Gastroesophageal sphincter (tissue), 4 donors: Measurements from ENCODE around the gene PRDM1. TPM values are rescaled to one million over a fixed set of nuclear protein-coding genes. Genes with fewer than 3 reads are reported as not detected.

Experiments
- ATAC-seq: fragments of 150-250 bp; one replicate; pipeline ENCODE4 v1.9.1; 2016; ENCODE audit warnings: mild to moderate bottlenecking, moderate library complexity
- H3K27ac ChIP-seq, 4 donors: fragments of 200-600 bp; sonication (generic) in 3 of 4; 1 replicate in 3 of 4; 2 replicates in 1 of 4; pipeline ENCODE4 v1.5.1; 2016 to 2019
- H3K27me3 ChIP-seq: fragments of 200-600 bp; sonication (generic); one replicate; pipeline ENCODE4 v1.5.1; 2019
- H3K36me3 ChIP-seq, 2 donors: fragments of 200-600 bp; sonication (generic); one replicate each; pipeline ENCODE4 v1.5.1; 2019; ENCODE audit warnings: control low read depth in 1 of 2
- H3K4me1 ChIP-seq, 3 donors: fragments of 200-600 bp; sonication (generic); 1 replicate in 2 of 3; 2 replicates in 1 of 3; pipeline ENCODE4 v1.5.1; 2016 to 2019; ENCODE audit warnings: control low read depth in 2 of 3
- H3K4me3 ChIP-seq, 2 donors: fragments of 200-600 bp; sonication (generic); one replicate each; pipeline ENCODE4 v1.5.1; 2019; ENCODE audit warnings: mild to moderate bottlenecking in 1 of 2, moderate library complexity in 1 of 2
- H3K9me3 ChIP-seq, 3 donors: fragments of 200-600 bp; sonication (generic); one replicate each; pipeline ENCODE4 v1.5.1; 2017 to 2019; ENCODE audit warnings: control low read depth in 2 of 3
- EP300 ChIP-seq: sonication (generic); formaldehyde crosslinking; IDR thresholded peaks from one replicate; pipeline ENCODE4 v1.6.1; 2017; ENCODE audit warnings: antibody characterized with exemption, mild to moderate bottlenecking
- POLR2A ChIP-seq, 2 donors: fragments of 450-650 bp; IDR thresholded peaks; one replicate each; pipeline ENCODE4 v1.6.1; 2017; ENCODE audit warnings: antibody characterized with exemption in 2 of 2, mild to moderate bottlenecking in 2 of 2, moderate library complexity in 1 of 2
- POLR2AphosphoS5 ChIP-seq: sonication (generic); formaldehyde crosslinking; IDR thresholded peaks from one replicate; pipeline ENCODE4 v1.6.1; 2017; ENCODE audit warnings: antibody characterized with exemption
- WGBS, 2 donors: methylation state at CpG; one replicate each; pipeline ENCODE4 v1.1.5; 2018; ENCODE audit warnings: low coverage in 1 of 2; 5-methylcytosine and 5-hydroxymethylcytosine counted together
- total RNA-seq, 4 donors: library from RNA; depleted of rRNA; stranded (reverse); fragments of >200 nt; gene quantifications; one replicate each; pipeline ENCODE4 v1.1.0, GENCODE V29; 2016
- TF ChIP-seq, protein P1 (sequence below), 4 experiments: fragments of 200-600 bp in 2 of 4; fragments of 450-650 bp in 2 of 4; sonication (generic) in 1 of 4; IDR thresholded peaks; one replicate each; pipeline ENCODE4 v1.5.1; 2017 to 2019; ENCODE audit warnings: antibody characterized with exemption in 4 of 4, mild to moderate bottlenecking in 2 of 4, moderate library complexity in 2 of 4

The PRDM1 gene
- total RNA-seq, 4 donors from 2014 or later: 1.8 to 4.0 (median 3.2) TPM

GRCh38 chr6:106110164-106110826 is 24.2 kb downstream of the PRDM1 start:
- Histone ChIP-seq H3K4me3 (no peak overlapping the region), H3K4me1 (no peaks in the 10 kb centered on the region), H3K36me3 (peaks cover 0 to 19% of the 10 kb centered on the region in 2 donors), H3K9me3 (no peaks in the 10 kb centered on the region), H3K27ac (no peak overlapping the region), H3K27me3 (peaks cover 4% of the 10 kb centered on the region)
- TF ChIP-seq POLR2A (IDR thresholded peaks at IDR 0.05) (no peak), EP300 (no peak), POLR2AphosphoS5 (no peak)
- TF ChIP-seq, protein P1, sequence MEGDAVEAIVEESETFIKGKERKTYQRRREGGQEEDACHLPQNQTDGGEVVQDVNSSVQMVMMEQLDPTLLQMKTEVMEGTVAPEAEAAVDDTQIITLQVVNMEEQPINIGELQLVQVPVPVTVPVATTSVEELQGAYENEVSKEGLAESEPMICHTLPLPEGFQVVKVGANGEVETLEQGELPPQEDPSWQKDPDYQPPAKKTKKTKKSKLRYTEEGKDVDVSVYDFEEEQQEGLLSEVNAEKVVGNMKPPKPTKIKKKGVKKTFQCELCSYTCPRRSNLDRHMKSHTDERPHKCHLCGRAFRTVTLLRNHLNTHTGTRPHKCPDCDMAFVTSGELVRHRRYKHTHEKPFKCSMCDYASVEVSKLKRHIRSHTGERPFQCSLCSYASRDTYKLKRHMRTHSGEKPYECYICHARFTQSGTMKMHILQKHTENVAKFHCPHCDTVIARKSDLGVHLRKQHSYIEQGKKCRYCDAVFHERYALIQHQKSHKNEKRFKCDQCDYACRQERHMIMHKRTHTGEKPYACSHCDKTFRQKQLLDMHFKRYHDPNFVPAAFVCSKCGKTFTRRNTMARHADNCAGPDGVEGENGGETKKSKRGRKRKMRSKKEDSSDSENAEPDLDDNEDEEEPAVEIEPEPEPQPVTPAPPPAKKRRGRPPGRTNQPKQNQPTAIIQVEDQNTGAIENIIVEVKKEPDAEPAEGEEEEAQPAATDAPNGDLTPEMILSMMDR (IDR thresholded peaks at IDR 0.05): no peak
- no peak for ATAC-seq
- WGBS, 2 donors: 73 to 86% methylated on average over 5 to 10 of the region's 10 CpGs

DNA sequence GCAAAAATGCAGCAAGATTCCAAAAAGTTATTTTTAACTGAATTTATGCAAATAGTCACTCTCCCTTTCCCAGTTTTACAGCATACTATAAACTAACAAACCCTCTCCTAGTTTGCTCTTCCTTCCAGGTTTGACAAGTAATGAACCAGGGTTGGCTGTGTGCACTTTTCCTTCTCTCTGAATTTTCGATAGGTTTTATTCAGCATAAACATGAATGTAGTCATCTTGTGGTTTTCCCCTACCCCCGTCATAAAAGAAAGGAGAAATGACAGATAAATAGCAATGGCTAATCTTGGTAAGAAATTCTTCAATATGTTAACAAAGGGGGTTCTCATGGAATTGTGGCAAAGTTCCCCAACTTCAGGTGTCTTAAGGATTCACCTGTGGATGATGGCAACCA is 26.3 kb downstream of the PRDM1 start:
- Histone ChIP-seq H3K36me3 (no peaks in the 10 kb centered on the region), H3K4me3 (no peak overlapping the region), H3K27me3 (peaks cover 5% of the 10 kb centered on the region), H3K4me1 (no peaks in the 10 kb centered on the region), H3K27ac (no peak overlapping the region), H3K9me3 (no peaks in the 10 kb centered on the region)
- 64 to 86% methylated on average over 2 of the region's 2 CpGs for WGBS, 2 donors
- ATAC-seq: no peak
- TF ChIP-seq POLR2AphosphoS5: no peak
- no peak for TF ChIP-seq EP300
- no peak for TF ChIP-seq POLR2A (IDR thresholded peaks at IDR 0.05)
- TF ChIP-seq, protein P1 (IDR thresholded peaks at IDR 0.05): no peak

DNA sequence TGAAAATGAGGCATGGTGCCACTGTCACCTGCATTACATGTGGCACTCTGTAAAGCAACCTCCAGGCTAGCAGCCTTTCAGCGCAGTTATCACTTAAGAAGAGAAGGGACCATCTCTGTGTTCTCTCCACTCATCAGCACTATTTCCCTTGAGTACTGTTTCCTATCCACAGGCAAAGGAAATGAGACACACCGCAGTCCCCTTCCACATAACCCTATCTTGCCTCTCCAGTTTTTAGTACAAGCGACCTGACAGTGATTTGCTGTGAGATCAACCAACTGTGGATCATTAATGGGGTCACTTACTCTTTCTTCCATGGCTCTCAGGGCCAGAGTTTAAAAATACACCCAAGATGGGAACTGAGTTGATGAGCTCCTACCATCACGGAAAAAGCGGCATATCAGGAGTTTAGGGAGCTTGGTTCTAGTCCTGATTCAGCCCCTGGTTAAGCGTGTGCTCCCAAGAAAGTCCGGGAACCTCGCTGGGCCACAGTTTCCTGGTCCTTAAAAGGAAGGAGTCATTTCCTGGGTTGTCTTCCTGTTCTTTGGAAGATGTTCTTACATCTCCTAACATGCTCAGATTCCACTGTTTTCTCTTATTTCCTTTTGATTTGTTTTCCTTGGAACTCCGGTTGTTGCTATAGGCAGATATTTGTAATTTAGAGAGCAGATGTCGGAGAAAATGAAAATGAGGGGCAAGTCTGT is 27.3 kb downstream of the PRDM1 start:
- Histone ChIP-seq H3K36me3 (no peaks in the 10 kb centered on the region), H3K4me3 (no peak overlapping the region), H3K27ac (no peak overlapping the region), H3K27me3 (peaks cover 5% of the 10 kb centered on the region), H3K9me3 (no peaks in the 10 kb centered on the region), H3K4me1 (no peaks in the 10 kb centered on the region)
- ATAC-seq: no peak
- TF ChIP-seq POLR2AphosphoS5 (no peak), POLR2A (IDR thresholded peaks at IDR 0.05) (no peak), EP300 (no peak)
- TF ChIP-seq, protein P1 (IDR thresholded peaks at IDR 0.05): no peak
- WGBS, 2 donors: 71 to 87% methylated on average over 3 to 7 of the region's 10 CpGs

- no peaks in the 10 kb centered on the region for H3K36me3 ChIP-seq
- ATAC-seq: no peak
- TF ChIP-seq POLR2A (IDR thresholded peaks at IDR 0.05): no peak
- peaks cover 5% of the 10 kb centered on the region for H3K27me3 ChIP-seq
- H3K9me3 ChIP-seq: peaks cover 0 to 4% (median 0%) of the 10 kb centered on the region in 3 donors
- 81 to 88% methylated on average over 7 of the region's 9 CpGs for WGBS, 2 donors
- no peaks in the 10 kb centered on the region for H3K4me1 ChIP-seq
- no peak overlapping the region for H3K4me3 ChIP-seq
- H3K27ac ChIP-seq: no peak overlapping the region
Measured at GRCh38 chr6:106114492-106114891, 28.4 kb downstream of the PRDM1 start.

- no peaks in the 10 kb centered on the region for H3K4me1 ChIP-seq
Measured at GRCh38 chr6:106115286-106115685, 29.1 kb downstream of the PRDM1 start.

More at GRCh38 chr6:106115286-106115685, 29.1 kb downstream of the PRDM1 start:
- TF ChIP-seq EP300 (no peak), POLR2AphosphoS5 (no peak), POLR2A (IDR thresholded peaks at IDR 0.05) (no peak)
- TF ChIP-seq, protein P1 (IDR thresholded peaks at IDR 0.05): no peak
- ATAC-seq: no peak
- 76 to 100% methylated on average over 1 to 4 of the region's 5 CpGs for WGBS, 2 donors
- H3K27me3 ChIP-seq: peaks cover 5% of the 10 kb centered on the region
- H3K36me3 ChIP-seq: no peaks in the 10 kb centered on the region
- H3K9me3 ChIP-seq: peaks cover 0 to 4% (median 0%) of the 10 kb centered on the region in 3 donors
- H3K4me3 ChIP-seq: no peak overlapping the region
- no peak overlapping the region for H3K27ac ChIP-seq
